Activated CD4-positive, alpha-beta memory T cell treated with anti-CD3 and anti-CD28 coated beads for 36 hours (primary cell): ENCODE data around the gene GUCA2A. TPM values are rescaled to one million over a fixed set of nuclear protein-coding genes. Genes with fewer than 3 reads are reported as not detected.
A peak's percentile ranks its signal among the peaks of the same experiment; 100 is the strongest.

ENCODE experiments used
- CTCF ChIA-PET: fragments of 350-600 bp; sonication (Branson Sonifier 250); formaldehyde crosslinking; loops from one replicate; lab custom pipeline; 2021; ENCODE audit warnings: antibody characterized with exemption, inconsistent platforms; lab: Charles Lee
- POLR2A ChIA-PET: fragments of 350-600 bp; sonication (Branson Sonifier 250); formaldehyde crosslinking; loops from one replicate; lab custom pipeline; 2021; ENCODE audit warnings: antibody characterized with exemption; lab: Charles Lee
- DNase-seq: peaks from one replicate; pipeline ENCODE4 v3.0.0-alpha.2; 2020
- H3K27ac Mint-ChIP-seq: one replicate; pipeline ENCODE4 v1.8.0; 2021; ENCODE audit warnings: mixed read lengths
- H3K27me3 Mint-ChIP-seq: one replicate; pipeline ENCODE4 v1.8.0; 2021; ENCODE audit warnings: mixed read lengths
- H3K36me3 Mint-ChIP-seq: one replicate; pipeline ENCODE4 v1.8.0; 2021; ENCODE audit warnings: mixed read lengths
- H3K4me1 Mint-ChIP-seq: one replicate; pipeline ENCODE4 v1.8.0; 2021; ENCODE audit warnings: low read depth, mixed read lengths
- H3K4me3 Mint-ChIP-seq: one replicate; pipeline ENCODE4 v1.8.0; 2021; ENCODE audit warnings: mild to moderate bottlenecking, mixed read lengths
- H3K9me3 Mint-ChIP-seq: one replicate; pipeline ENCODE4 v1.8.0; 2021; ENCODE audit warnings: mixed read lengths
- intact Hi-C: fragments of 100-400 bp; cut with micrococcal nuclease; formaldehyde crosslinking; loops from one replicate; pipeline ENCODE4 v1.15.1; 2023
- total RNA-seq, 2 experiments: library from RNA; stranded (reverse); gene quantifications; one replicate each; pipeline ENCODE4 v1.2.3, GENCODE V29; 2021

Gene GUCA2A
- total RNA-seq, 2 experiments from 2014 or later = not detected

GRCh38 chr1:42189931-42190853, 25.6 kb upstream of the GUCA2A start:
- Mint-ChIP-seq H3K4me1 (peaks cover 9% of the 10 kb centered on the region), H3K27me3 (no peaks in the 10 kb centered on the region), H3K36me3 (peaks cover 23% of the 10 kb centered on the region), H3K27ac (no peak overlapping the region), H3K9me3 (no peaks in the 10 kb centered on the region), H3K4me3 (no peak overlapping the region)
- ChIA-PET CTCF (interaction anchor here (1.1 kb wide), 2 partner anchors 16 kb away, joined by 3 to 4 read pairs; no protein-coding TSS in a partner anchor), POLR2A (no interaction called here)
- intact Hi-C loops = no loop called here
- no peak for DNase-seq

DNA sequence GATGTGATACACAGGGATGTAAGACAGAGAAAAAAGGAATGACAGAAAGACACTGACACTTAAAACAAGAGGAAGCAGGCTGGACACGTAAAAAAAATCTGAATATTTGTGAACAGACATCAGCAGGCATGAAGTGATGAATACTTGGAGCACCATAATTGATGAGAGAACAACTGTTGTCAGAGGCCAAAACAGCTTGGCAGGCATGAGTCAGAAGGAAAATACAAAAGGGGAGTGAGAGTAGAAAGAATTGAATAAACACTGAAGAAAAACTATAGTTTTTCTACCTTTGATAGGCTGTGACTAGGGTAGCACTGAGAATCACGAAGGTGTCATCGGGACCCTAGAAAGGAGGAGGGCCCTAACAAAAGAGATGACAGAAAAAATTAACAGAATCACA, 21.6 kb upstream of the GUCA2A start:
- H3K27ac Mint-ChIP-seq = peak overlapping the region; percentile 70

GRCh38 chr1:42184616-42185015, 20.1 kb upstream of the GUCA2A start:
- no peak overlapping the region for H3K27ac Mint-ChIP-seq

More for the DNA sequence above, 21.6 kb upstream of the GUCA2A start:
- H3K4me1 Mint-ChIP-seq = peaks cover 9% of the 10 kb centered on the region
- intact Hi-C loops = no loop called here
- no peaks in the 10 kb centered on the region for H3K27me3 Mint-ChIP-seq
- H3K4me3 Mint-ChIP-seq = no peak overlapping the region
- peaks cover 14% of the 10 kb centered on the region for H3K36me3 Mint-ChIP-seq
- H3K9me3 Mint-ChIP-seq = no peaks in the 10 kb centered on the region
- no peak for DNase-seq
- ChIA-PET CTCF (interaction anchor here (1.9 kb wide), 1 partner anchor 13 kb away, joined by 10 read pairs; no protein-coding TSS in a partner anchor), POLR2A (no interaction called here)

GRCh38 chr1:42183957-42184268, 19.4 kb upstream of the GUCA2A start:
- intact Hi-C loops = no loop called here

More at GRCh38 chr1:42184616-42185015, 20.1 kb upstream of the GUCA2A start:
- intact Hi-C loops = no loop called here
- H3K4me3 Mint-ChIP-seq = no peak overlapping the region
- no peaks in the 10 kb centered on the region for H3K27me3 Mint-ChIP-seq
- no peaks in the 10 kb centered on the region for H3K9me3 Mint-ChIP-seq
- POLR2A ChIA-PET = no interaction called here
- DNase-seq = no peak
- H3K4me1 Mint-ChIP-seq = peaks cover 9% of the 10 kb centered on the region
- peaks cover 8% of the 10 kb centered on the region for H3K36me3 Mint-ChIP-seq
- CTCF ChIA-PET = interaction anchor here (1.9 kb wide), 1 partner anchor 11 kb away, joined by 10 read pairs; no protein-coding TSS in a partner anchor

DNA sequence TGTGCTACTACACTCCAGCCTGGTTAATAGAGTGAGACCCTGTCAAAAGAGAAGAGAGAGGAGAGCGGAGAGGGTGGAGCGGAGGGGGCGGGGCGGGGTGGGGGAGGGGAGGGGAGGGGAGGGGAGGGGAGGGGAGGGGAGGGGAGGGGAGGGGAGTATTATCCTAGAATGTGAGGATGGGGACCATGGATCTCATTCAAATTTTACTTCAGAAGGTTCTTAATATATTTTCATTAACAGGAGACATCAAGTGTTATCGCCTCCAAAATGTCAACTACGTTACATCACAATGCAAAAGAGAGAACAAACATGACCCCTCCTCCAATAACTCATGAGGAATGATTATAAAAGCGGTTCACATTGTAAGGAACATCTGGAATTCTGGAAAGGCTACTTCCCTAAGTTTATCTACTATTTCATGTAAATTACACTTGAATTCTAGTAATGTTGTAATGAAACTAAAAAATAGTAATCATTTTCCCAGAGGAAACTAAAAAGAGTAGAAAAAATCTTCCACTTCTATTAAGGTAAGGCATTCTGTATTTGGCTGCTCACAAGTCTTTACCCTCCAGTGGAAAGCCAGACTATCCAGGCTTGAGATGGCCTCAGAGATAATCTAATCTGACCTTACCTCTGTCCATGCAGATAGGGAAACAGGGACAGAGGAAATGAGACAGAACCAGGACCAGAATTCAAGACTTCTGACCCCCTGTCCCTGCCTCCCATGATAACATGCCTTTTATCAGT, 18.8 kb upstream of the GUCA2A start:
- Mint-ChIP-seq H3K9me3 (no peaks in the 10 kb centered on the region), H3K4me1 (peaks cover 9% of the 10 kb centered on the region), H3K27me3 (no peaks in the 10 kb centered on the region), H3K36me3 (peaks cover 9% of the 10 kb centered on the region), H3K4me3 (no peak overlapping the region), H3K27ac (no peak overlapping the region)
- intact Hi-C loops = no loop called here
- ChIA-PET POLR2A (no interaction called here), CTCF (interaction anchor here (3.6 kb wide), 1 partner anchor 10 kb away, joined by 16 read pairs; no protein-coding TSS in a partner anchor)
- DNase-seq = no peak

More at GRCh38 chr1:42183957-42184268, 19.4 kb upstream of the GUCA2A start:
- Mint-ChIP-seq H3K9me3 (no peaks in the 10 kb centered on the region), H3K27me3 (no peaks in the 10 kb centered on the region), H3K27ac (no peak overlapping the region), H3K4me1 (peaks cover 9% of the 10 kb centered on the region), H3K36me3 (peaks cover 10% of the 10 kb centered on the region), H3K4me3 (no peak overlapping the region)
- POLR2A ChIA-PET = no interaction called here
- CTCF ChIA-PET = interaction anchor here (3.6 kb wide), 1 partner anchor 11 kb away, joined by 16 read pairs; no protein-coding TSS in a partner anchor
- DNase-seq = no peak

DNA sequence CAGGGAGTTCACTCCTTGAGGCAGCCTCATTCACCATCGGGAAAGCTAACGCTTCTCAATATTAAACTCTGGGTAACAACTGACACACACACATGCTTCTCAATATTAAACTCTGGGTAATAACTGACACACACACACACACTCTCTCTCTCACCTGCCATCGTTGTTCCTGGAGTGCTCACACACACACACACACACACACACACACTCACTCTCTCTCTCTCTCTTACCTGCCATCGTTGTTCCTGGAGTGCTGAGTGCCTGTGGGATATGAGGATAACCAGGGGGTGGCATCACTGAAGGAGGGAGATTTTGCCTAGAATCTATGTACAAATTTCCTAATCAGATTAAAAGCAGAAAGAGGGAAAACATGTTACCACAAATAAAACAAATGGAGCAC, 17.1 kb upstream of the GUCA2A start:
- no peak for DNase-seq
- Mint-ChIP-seq H3K27ac (no peak overlapping the region), H3K4me1 (peaks cover 7% of the 10 kb centered on the region), H3K9me3 (no peaks in the 10 kb centered on the region), H3K4me3 (no peak overlapping the region), H3K27me3 (no peaks in the 10 kb centered on the region), H3K36me3 (peaks cover 11% of the 10 kb centered on the region)
- ChIA-PET POLR2A (no interaction called here), CTCF (interaction anchor here (3.6 kb wide), 1 partner anchor 8 kb away, joined by 16 read pairs; no protein-coding TSS in a partner anchor)
- intact Hi-C loops = no loop called here

DNA sequence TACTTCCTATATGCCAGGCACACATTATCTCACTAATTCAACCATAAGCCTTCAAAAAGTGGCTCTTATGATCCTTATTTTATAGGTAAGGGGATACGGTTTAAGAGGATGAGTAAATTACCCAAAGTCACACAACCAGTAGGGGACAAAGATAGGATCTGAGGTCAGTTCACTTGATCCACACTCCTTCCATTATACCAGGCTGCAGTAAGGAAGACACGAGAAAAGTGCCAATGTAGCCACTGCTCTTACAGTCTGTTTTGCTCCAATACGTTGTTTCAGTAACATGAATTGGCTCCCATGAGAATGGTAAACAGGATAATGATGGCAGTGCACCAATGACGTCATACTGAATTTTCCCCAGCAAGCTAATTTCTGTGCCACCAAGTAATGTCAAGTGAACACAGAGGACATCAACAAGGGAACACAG, 15.4 kb upstream of the GUCA2A start:
- no peak overlapping the region for H3K27ac Mint-ChIP-seq
- H3K4me3 Mint-ChIP-seq = no peak overlapping the region
- DNase-seq = no peak
- H3K4me1 Mint-ChIP-seq = no peaks in the 10 kb centered on the region
- H3K36me3 Mint-ChIP-seq = peaks cover 9% of the 10 kb centered on the region
- intact Hi-C loops = loop anchor here (5.0 kb wide), 1 partner anchor 152 kb away; no protein-coding TSS in a partner anchor
- H3K27me3 Mint-ChIP-seq = no peaks in the 10 kb centered on the region
- no peaks in the 10 kb centered on the region for H3K9me3 Mint-ChIP-seq
- POLR2A ChIA-PET = no interaction called here
- CTCF ChIA-PET = no interaction called here

GRCh38 chr1:42179275-42179674, 14.7 kb upstream of the GUCA2A start:
- POLR2A ChIA-PET = no interaction called here
- intact Hi-C loops = loop anchor here (5.0 kb wide), 1 partner anchor 153 kb away; no protein-coding TSS in a partner anchor
- no peak for DNase-seq
- Mint-ChIP-seq H3K4me3 (no peak overlapping the region), H3K4me1 (no peaks in the 10 kb centered on the region), H3K9me3 (no peaks in the 10 kb centered on the region), H3K27me3 (no peaks in the 10 kb centered on the region), H3K36me3 (peaks cover 5% of the 10 kb centered on the region), H3K27ac (no peak overlapping the region)
- CTCF ChIA-PET = no interaction called here

DNA sequence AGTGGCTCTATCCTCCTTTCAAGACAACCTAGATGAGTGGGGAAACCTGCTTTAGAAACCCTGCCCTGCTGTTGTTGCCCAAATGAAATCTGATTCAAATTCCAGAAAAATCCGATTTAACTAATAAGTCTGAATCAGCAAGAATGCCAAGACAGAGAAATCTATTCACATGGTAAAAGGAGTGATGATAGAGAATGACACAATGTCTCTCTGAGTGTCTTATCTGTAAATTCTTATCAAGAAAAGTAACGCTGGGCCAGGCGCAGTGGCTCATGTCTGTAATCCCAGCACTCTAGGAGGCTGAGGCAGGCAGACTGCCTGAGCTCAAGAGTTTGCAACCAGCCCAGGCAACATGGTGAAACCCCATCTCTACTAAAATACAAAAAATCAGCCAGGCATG, 13.7 kb upstream of the GUCA2A start:
- Mint-ChIP-seq H3K4me3 (no peak overlapping the region), H3K4me1 (no peaks in the 10 kb centered on the region), H3K27me3 (no peaks in the 10 kb centered on the region), H3K27ac (no peak overlapping the region), H3K9me3 (no peaks in the 10 kb centered on the region), H3K36me3 (peaks cover 5% of the 10 kb centered on the region)
- no peak for DNase-seq
- CTCF ChIA-PET = no interaction called here
- POLR2A ChIA-PET = no interaction called here
- intact Hi-C loops = loop anchor here (5.0 kb wide), 1 partner anchor 154 kb away; no protein-coding TSS in a partner anchor

DNA sequence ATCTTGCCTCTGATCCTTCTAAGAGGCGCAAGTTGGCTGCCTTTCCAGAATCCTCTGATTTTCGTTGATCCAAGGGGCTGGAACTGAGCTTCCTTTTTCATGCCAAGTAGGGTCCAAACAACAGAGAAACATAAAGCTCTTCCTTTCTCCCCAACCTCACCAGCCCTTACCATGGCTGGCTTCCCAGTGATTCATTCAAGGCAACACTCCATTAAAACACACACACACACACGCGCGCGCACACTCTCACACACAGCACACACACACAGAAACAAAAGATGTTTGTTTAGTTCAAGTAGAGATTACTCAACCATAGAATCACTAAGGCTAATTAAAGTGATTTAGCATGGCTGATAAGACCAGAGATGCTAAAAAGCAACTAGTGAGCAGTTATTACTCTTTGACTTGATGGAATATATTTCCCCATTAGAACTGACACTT, 13.0 kb upstream of the GUCA2A start:
- Mint-ChIP-seq H3K9me3 (no peaks in the 10 kb centered on the region), H3K4me1 (no peaks in the 10 kb centered on the region), H3K27me3 (no peaks in the 10 kb centered on the region), H3K4me3 (no peak overlapping the region), H3K27ac (no peak overlapping the region), H3K36me3 (peaks cover 5% of the 10 kb centered on the region)
- CTCF ChIA-PET = interaction anchor here (0.7 kb wide), 1 partner anchor 604 kb away, joined by 3 read pairs; no protein-coding TSS in a partner anchor
- POLR2A ChIA-PET = no interaction called here
- intact Hi-C loops = loop anchor here (5.0 kb wide), 1 partner anchor 155 kb away; no protein-coding TSS in a partner anchor
- DNase-seq = no peak

GRCh38 chr1:42176902-42177519, 12.5 kb upstream of the GUCA2A start:
- Mint-ChIP-seq H3K27ac (no peak overlapping the region), H3K27me3 (no peaks in the 10 kb centered on the region), H3K4me1 (no peaks in the 10 kb centered on the region), H3K4me3 (no peak overlapping the region), H3K9me3 (no peaks in the 10 kb centered on the region), H3K36me3 (peaks cover 5% of the 10 kb centered on the region)
- intact Hi-C loops = loop anchor here (5.0 kb wide), 1 partner anchor 155 kb away; no protein-coding TSS in a partner anchor
- POLR2A ChIA-PET = no interaction called here
- CTCF ChIA-PET = interaction anchor here (0.7 kb wide), 1 partner anchor 603 kb away, joined by 3 read pairs; no protein-coding TSS in a partner anchor
- peak; percentile 20 for DNase-seq
